IPS DF 4.7 (cell line): Measurements from ENCODE around the gene FOXN1.

Experiments used
- DNase-seq: peaks from one replicate; pipeline ENCODE4 v3.0.0-alpha.2; 2013; ENCODE audit warnings: low spot score; ENCODE audit errors: extremely low read depth

The FOXN1 gene

DNA sequence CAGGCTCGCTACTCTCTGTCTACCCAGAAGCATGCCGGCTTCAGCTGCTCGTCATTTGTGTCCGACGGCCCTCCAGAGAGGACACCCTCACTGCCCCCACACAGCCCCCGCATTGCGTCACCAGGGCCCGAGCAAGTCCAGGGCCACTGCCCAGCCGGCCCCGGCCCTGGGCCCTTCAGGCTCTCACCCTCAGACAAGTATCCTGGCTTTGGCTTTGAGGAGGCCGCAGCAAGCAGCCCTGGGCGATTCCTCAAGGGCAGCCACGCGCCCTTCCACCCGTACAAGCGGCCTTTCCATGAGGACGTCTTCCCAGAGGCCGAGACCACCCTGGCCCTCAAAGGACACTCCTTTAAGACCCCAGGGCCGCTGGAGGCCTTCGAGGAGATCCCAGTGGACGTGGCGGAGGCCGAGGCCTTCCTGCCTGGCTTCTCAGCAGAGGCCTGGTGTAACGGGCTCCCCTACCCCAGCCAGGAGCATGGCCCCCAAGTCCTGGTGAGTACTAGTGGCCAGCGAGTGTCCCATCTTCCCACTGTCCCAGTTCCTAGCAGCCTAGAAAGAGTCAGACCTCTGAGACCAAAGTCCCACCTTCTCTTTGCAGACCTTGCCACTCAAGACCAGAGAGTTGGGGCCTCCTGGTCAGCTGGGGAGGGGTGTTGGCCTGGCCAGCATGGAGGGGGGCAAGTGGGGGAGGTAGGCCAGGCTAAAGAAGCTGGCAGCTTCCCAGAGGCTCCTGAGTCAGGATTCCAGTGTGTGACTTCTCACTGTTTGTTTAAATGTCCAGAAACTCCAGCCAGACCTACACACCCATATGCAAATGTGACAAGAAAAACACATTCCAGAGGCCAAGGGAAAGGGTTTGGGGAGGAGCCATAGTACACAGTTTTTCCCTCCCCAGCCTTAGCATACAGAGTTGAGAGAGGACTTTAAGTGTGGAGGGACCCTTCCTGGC is 18.6 kb downstream of the FOXN1 start:
- DNase-seq = no peak

- DNase-seq = no peak
These were observed 20.2 kb downstream of the FOXN1 start for GRCh38 chr17:28526381-28526780.

- no peak for DNase-seq
These were observed 21.1 kb downstream of the FOXN1 start for GRCh38 chr17:28527181-28527681.

DNA sequence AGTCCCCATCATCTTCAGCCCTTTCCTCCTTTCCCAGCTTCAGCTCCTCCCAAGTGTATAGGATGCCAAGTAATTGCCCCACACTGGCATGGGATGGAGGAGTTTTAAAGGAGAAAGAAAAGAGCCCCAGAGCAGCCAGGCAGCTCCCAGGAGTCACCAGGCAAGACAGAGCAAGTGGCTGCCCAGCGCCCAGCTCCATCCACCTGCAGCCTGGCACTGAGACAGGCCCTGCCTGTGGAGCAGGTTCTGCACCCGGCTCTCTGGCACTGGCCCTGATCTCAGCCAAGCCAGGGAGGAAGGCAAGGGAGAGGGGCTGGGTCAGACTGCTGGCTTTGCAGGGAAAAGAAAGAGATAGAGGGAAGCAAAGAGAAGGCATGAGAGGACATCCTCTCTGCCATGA is 21.7 kb downstream of the FOXN1 start:
- no peak for DNase-seq

DNA sequence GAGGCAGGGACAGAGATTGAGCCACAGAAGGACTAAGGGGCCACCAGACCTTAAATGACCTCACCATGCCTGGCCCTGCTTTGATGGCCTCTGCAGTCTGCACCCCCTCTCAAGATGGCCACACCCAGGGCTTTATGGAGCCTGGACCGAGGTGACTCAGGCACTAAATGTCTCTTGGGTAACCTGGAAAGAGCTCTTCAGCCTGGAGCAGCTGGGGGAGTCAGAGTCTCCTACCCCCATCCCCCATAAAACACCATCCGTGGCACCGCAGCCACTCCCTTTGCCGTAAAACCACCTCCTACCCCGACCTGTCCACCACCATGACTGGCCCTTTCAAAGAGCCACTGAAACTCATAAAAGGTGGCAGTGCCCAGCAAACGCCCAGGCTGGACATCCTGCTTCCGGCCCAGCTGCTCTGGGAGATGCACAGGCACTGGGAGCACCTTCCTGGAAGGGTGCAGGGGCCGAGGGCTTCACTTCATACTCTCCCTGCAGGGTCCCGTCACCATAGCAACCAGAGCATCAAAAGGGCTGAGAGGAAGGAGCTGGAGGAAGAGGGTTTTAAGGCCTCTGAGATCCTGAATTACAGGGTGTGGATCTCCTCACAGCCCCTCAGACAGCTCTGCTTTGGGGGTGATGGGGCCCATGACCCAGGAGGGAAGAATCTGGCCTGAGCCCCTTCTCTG is 22.3 kb downstream of the FOXN1 start:
- no peak for DNase-seq

DNA sequence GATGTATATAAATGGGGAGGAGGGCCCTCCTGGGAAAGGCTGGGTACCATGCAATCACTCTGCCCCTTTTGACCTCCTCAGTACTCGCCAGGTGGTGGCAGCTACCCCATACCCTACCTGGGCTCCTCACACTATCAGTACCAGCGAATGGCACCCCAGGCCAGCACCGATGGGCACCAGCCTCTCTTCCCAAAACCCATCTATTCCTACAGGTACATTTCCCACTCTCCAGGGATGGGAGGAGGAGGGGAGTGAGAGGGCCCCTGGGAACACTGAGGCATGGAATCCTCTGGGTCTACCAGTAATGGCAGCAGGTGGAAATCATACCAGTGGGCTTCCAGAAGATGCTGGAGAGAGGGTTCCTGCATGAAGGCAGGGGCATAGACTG is 22.9 kb downstream of the FOXN1 start:
- DNase-seq = no peak

DNA sequence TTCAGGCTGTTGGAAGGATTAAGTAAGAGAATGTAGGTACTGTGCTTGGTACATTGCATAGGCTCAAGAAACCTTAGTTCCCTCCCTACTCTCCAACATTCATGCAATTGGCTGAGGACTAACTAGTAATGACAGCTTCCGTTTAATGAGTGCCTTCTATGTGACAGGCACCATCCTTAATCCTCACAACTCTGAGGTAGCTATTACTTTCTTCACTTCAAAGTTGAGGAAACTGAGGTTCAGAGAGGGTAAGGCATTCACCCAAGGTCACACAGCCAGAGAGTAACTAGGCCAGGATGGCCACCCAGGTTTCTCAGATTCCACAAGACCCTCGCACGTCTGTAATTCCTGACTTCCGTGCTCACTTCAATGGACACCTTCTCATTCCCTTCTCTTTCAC is 24.1 kb downstream of the FOXN1 start:
- no peak for DNase-seq

DNA sequence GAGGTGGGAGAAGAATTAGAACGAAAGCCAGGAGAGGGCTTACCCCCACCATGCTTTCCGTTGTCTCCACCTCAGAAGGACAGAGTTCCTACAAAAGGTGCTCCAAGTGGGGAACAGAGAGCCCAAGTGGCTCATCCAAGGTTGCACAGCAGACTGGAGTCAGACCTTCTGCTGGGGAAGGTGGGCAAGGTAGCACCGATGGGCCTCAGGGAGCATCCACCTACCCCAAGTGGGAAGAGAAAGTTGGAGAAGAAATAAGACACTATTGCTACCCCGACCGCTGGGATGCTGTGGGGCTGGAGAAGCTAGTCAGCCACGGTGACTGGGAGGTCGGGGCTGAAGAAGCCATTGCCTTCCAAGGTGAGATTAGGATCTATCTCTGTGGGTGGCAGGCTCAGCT is 24.8 kb downstream of the FOXN1 start:
- DNase-seq = no peak

DNA sequence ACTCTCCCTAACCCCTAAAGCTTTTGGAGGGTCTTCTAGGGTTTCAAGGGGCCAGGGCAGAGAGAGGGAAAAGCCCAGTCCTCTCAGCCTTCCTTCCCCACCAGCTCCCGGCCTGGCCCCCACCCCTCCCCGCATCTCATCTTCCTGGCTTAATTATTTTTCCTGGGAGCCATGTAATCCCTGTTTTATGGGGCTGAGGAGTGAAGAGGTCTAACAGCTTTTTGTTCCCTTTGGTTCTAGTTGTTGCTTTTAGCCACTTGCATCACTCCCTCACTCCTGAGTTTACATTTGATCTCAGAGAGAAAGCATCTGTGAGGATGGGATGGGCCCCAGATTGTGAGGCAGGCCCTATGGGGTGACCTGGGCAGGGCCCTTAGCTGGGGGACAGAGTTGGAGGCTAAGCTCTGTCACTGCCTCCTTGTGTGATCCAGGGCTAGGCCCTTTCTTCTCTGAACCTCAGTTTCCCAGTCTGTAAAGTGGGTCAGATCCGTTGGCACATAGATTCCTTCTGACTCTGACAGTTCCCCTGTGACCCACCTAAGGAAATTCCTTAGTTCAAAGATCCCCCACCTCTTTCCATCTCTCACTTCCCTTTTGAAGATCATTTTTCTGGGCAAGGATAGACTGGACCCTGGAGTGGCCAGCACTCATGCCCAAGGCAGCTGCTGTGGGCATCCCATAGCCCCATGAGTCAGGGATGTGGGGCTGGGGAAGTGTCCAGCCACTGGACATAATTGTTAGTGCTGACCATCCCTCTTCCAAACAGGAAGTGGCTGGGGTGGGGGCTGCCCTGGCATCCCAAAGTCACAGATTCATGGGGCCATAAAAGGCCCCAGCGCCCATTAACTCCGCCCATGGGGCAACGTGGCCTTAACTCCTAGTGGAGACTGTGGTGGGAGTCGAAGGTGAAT is 26.2 kb downstream of the FOXN1 start:
- DNase-seq = no peak

- no peak for DNase-seq
These were observed 27.1 kb downstream of the FOXN1 start for GRCh38 chr17:28533091-28533807.

- DNase-seq = no peak
These were observed 28.7 kb downstream of the FOXN1 start for GRCh38 chr17:28534740-28535375.

DNA sequence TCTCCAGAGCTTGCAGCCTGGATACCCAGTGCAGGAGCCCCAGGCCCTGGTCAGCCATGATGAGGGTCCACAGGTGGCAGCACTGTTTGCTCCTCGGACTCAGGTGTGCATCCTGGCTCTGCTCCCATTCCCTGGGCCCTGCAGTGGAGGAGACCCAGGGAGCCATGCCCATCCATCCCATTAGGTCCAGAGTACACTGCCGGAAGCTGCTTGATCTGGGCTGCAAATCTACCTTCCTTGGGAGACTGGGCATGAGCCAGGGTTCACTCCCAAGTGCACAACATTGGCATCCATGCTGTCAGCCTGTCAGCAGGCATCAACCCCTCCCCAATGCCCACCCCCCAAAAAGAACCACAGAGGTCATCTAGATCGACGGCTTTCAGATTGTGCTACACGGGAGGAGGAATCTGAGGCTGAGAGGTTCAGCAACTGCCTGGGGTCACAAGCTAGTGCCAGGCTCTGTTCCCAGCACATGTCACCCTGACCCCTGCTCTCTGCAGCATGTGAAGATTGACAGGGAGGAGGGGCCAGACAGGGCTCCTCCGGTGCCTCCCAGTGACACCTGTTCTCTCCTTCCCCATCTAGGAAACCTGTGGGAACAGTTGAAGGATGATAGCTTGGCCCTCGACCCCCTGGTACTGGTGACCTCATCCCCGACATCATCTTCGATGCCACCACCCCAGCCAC is 30.5 kb downstream of the FOXN1 start:
- no peak for DNase-seq

DNA sequence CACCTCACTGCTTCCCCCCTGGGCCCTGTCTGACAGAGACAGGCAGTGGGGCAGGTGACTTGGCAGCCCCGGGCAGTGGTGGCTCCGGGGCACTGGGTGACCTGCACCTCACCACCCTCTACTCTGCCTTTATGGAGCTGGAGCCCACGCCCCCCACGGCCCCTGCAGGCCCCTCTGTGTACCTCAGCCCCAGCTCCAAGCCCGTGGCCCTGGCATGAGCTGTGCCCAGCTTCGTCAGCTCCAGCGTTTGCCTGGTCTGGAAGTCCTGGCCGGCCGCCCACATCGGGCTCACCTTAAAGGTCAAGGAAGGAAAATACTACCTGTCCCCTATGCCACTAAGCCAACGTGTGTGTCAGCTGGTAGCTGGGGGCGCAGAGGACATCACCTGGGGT is 31.1 kb downstream of the FOXN1 start:
- DNase-seq = no peak

DNA sequence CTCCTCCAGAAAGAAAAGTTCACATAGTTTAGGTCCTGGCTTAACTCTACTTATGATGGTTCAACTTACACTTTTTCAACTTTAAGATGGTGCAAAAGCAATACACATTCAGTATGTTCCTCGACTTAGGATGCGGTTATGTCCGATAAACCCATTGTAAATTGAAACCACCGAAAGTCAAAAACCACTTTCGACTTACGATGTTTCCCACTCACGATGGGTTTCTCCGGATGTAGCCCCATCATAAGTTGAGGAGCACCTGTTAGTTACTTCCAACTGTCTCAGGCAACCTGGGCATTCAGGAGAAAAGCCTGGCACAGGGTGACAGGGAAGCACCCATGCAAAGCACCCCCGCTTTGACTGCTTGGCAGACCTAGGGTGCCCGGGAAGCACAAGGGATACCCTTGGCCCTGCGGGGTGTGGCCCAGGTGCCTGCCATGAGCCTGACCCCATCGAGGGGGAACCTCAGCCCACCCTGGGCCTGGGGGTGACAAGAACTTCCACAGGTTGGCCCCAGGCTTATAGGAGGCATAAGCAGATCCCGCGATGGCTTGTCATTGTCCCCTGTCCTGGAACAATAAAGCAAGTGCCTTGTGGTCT is 32.2 kb downstream of the FOXN1 start:
- DNase-seq = no peak

GRCh38 chr17:28540231-28540630 is 34.1 kb downstream of the FOXN1 start:
- no peak for DNase-seq

- DNase-seq = no peak
These were observed 35.3 kb downstream of the FOXN1 start for GRCh38 chr17:28541439-28541838.

DNA sequence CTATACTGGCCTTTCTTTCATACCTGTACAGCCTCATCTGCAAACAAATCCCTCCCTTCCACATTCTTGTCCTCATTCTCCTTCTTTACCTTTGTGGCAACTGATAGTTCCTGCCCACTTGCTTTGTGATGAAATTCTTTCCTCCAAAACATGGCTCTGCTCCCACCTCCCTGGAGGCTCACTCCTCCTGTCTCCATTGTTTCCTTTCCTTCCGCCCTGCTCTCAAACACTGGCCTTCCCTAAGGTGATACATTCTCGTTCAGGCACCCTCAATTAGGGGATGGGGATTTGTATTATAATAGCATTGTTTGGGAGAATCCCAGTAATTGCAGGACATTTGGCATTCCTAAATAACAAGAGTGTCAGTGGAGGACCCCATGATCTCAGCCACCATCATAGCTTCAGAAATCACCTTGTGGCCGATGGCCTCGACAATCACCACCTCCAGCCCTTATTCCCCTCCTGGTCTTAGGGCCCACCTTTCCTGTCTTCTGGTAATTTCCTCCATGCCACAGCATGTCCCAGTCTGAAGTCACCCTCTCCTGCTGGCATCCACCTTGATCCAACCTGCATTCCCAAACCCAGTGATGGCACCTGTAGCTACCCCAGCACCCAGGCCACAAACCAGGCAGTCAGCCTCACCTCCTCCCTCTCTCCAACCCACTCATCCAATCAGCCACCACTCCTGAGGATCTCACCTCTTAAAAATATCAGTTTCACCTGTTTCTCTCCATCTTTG is 38.4 kb downstream of the FOXN1 start:
- DNase-seq = no peak

- DNase-seq = no peak
These were observed 39.0 kb downstream of the FOXN1 start for GRCh38 chr17:28545141-28545503.
